ENCODE data around the gene CROCC. TPM values are rescaled to one million over a fixed set of nuclear protein-coding genes. Genes with fewer than 3 reads are reported as not detected.

Gene CROCC
- total RNA-seq, 4 donors from 2014 or later, result 10.2 to 73.5 (median 32.9) TPM

- no peaks in the 10 kb centered on the region for H3K4me1 ChIP-seq
- H3K4me3 ChIP-seq, result no peak overlapping the region
- no peak for TF ChIP-seq CTCF (IDR thresholded peaks at IDR 0.05)
- no peak for TF ChIP-seq POLR2A (IDR thresholded peaks at IDR 0.05)
- no peaks in the 10 kb centered on the region for H3K36me3 ChIP-seq
- no peaks in the 10 kb centered on the region for H3K9me3 ChIP-seq
- no peak for DNase-seq
- intact Hi-C loops (cut with DNase I; ENCODE audit: low total_unique reads), result no loop called here
- no peak overlapping the region for H3K27ac ChIP-seq
- H3K27me3 ChIP-seq, result no peaks in the 10 kb centered on the region
Measured at GRCh38 chr1:16992675-16993074, 70.9 kb downstream of the CROCC start.

GRCh38 chr1:16993521-16994038 lies 71.8 kb downstream of the CROCC start:
- intact Hi-C loops (cut with DNase I; ENCODE audit: low total_unique reads), result no loop called here
- Histone ChIP-seq H3K36me3 (no peaks in the 10 kb centered on the region), H3K27ac (no peak overlapping the region), H3K4me1 (no peaks in the 10 kb centered on the region), H3K27me3 (no peaks in the 10 kb centered on the region), H3K9me3 (no peaks in the 10 kb centered on the region), H3K4me3 (no peak overlapping the region)
- DNase-seq, result no peak
- no peak for TF ChIP-seq POLR2A (IDR thresholded peaks at IDR 0.05)
- no peak for TF ChIP-seq CTCF (IDR thresholded peaks at IDR 0.05)

- no peak for DNase-seq
- intact Hi-C loops (cut with DNase I; ENCODE audit: low total_unique reads), result no loop called here
- H3K4me3 ChIP-seq, result no peak overlapping the region
- H3K27ac ChIP-seq, result no peak overlapping the region
- no peaks in the 10 kb centered on the region for H3K27me3 ChIP-seq
- H3K4me1 ChIP-seq, result no peaks in the 10 kb centered on the region
- no peaks in the 10 kb centered on the region for H3K36me3 ChIP-seq
- TF ChIP-seq CTCF (IDR thresholded peaks at IDR 0.05) (no peak), POLR2A (IDR thresholded peaks at IDR 0.05) (no peak)
- H3K9me3 ChIP-seq, result no peaks in the 10 kb centered on the region
Measured at GRCh38 chr1:16996845-16997244, 75.1 kb downstream of the CROCC start.

DNA sequence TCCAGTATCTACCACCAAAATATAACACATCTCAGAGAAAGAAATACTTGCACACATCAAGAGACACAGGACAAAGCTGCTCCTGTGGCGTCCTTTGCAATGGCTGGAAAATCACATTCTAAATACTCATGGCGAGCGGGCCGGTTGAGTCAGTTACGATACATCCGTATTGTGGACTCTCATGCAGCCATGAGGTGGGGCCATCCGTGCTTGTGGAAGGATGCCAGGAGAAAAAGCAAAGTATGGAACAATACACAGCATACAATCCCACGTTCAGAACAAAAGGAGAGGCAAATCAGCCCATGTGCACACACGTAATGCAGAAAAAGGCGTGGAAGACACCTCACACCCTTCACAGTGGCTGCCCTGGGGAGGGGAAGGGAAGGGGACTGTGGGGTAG lies 76.9 kb downstream of the CROCC start:
- H3K4me1 ChIP-seq, result no peaks in the 10 kb centered on the region
- no peaks in the 10 kb centered on the region for H3K27me3 ChIP-seq
- no peaks in the 10 kb centered on the region for H3K9me3 ChIP-seq
- intact Hi-C loops (cut with DNase I; ENCODE audit: low total_unique reads), result no loop called here
- no peak for DNase-seq
- TF ChIP-seq POLR2A (IDR thresholded peaks at IDR 0.05) (no peak), CTCF (IDR thresholded peaks at IDR 0.05) (no peak)
- no peak overlapping the region for H3K27ac ChIP-seq
- no peak overlapping the region for H3K4me3 ChIP-seq
- no peaks in the 10 kb centered on the region for H3K36me3 ChIP-seq

DNA sequence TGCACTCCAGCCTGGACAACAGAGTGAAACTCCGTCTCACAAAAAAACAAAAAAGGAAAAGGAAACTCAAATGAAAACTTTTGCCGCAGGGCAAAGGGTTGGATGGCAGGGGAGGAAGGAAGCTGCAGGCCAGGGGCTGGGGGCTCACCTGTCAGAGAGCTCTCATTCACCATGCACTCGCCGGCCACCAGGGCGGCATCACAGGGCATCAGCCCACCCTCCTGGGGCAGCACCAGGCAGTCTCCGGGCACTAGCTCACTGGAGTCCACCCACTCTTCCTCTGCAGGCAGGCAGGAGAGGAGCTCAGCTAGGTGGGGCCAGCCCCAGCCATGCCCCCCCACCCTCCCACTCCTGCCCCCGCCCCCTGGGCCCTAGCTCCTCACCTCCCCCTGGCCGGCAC lies 78.1 kb downstream of the CROCC start:
- TF ChIP-seq POLR2A (IDR thresholded peaks at IDR 0.05) (no peak), CTCF (IDR thresholded peaks at IDR 0.05) (no peak)
- Histone ChIP-seq H3K4me3 (no peak overlapping the region), H3K27ac (no peak overlapping the region), H3K4me1 (no peaks in the 10 kb centered on the region), H3K36me3 (no peaks in the 10 kb centered on the region), H3K9me3 (no peaks in the 10 kb centered on the region), H3K27me3 (no peaks in the 10 kb centered on the region)
- no peak for DNase-seq
- intact Hi-C loops (cut with DNase I; ENCODE audit: low total_unique reads), result no loop called here

Data from uterus (tissue), 4 donors.